Activated CD8-positive, alpha-beta memory T cell treated with anti-CD3 and anti-CD28 coated beads for 48 hours (primary cell): ENCODE data around the gene PSMA6.
"Not testable (repeated sequence)": the region's sequence is repeated elsewhere in the genome, so short reads cannot be mapped to it uniquely, and the experiment has no call there.

Experiments used
- DNase-seq, 3 experiments: peaks; one replicate each; pipeline ENCODE4 v3.0.0-alpha.2; 2020; ENCODE audit warnings: low read depth in 2 of 3, low spot score in 2 of 3

Gene PSMA6

DNA sequence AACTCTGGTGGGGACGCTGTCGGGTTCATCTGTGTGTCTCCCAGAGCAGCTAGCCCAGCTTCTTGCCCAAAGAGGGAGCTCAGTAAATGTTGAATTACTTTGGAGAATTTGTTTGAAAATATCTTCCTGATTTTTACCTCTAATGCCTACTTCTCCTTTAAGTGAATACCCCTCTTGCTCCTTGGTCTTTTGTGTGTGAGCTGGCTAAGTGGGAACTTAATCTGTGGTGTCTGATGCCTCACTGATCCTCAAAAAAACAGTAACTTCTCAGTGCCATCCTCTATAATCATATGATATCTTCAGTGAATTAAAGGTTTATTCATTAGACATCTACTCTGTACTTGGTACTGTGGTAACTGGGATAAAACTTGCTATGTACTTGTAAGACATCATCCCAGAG, 7.7 kb upstream of the PSMA6 start:
- DNase-seq, result no peak

DNA sequence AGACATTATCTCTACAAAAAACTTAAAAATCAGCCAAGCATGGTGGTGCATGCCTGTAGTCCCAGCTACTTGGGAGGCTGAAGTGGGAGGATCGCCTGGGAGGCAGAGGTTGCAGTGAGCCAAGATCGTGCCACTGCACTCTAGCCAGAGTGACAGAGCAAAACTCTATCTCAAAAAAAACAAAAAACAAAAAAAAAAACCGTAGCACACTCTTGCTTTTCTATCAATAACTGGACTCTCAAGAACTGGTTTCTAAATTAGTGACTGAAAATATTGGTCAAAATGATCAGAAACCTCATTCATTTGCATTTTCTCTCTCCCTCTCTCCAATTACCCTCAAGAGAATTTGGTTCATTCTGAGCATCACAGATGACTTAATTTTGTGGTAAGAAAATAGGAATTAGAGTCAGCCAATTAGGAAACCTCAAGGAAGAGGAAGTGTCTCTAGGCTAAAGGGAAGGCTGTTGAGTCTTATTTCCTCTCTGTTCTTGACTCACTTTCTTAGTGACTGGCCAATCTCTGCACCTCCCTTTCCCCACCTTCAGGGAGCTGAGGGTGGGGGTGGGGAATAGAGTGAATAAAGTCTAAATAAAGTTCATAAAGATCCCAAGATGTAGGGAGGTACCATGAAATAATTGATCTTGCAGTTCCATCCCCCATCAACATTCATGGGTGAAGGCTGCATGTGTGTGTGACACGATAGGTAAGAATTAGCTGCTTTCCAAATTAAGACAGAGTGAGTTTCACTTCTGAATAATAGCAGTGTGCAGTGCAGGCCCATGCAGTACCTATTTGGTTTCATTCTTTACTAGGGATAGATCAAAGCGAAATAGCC, 6.8 kb upstream of the PSMA6 start:
- DNase-seq, result no peak

DNA sequence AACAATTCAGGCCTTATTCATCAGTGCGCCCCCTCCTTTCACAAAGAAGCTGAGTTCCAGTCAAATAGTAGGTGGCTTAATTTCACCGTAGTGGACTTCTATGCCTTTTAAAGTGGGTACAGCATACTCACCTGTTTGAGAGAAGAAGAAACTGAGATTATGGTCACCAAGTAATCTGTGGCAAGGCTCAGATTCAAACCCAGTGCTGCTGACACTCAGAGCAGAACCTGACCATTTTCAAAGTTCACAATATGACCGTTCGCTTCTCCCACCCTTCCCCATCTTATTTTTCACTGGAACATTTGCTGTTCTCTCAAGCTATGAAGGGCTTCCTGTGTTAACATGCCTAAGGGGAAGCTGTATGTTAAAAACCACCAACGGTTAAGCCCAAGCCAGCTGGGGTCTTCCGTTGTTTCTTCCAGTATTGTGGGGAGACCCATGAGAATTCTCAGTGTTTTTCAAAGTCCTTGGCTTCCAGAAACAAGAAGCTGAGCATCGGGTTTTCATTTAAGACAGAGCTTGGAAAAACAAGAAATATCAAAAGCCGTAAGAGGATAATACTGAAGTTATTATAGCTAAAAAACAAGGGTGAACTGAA, 6.1 kb upstream of the PSMA6 start:
- no peak for DNase-seq

DNA sequence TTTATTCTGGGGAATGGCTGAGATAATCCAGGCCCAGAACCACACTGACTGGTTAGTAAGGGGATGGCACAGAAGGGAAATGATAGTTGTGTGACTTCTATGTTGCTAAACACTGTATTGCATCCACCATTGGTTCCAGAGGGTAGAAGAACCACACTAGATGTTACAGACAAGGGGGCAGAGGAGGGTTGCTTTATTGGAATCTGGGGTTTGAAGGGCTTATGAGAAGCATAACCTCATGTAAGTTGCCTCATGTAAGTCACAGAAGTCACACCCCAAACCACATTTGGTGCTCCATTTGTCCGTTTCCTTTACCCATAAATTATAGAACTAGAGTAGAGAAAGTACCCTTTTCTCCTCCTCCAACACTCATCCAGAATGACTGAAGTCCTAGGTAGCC, 5.5 kb upstream of the PSMA6 start:
- no peak for DNase-seq

DNA sequence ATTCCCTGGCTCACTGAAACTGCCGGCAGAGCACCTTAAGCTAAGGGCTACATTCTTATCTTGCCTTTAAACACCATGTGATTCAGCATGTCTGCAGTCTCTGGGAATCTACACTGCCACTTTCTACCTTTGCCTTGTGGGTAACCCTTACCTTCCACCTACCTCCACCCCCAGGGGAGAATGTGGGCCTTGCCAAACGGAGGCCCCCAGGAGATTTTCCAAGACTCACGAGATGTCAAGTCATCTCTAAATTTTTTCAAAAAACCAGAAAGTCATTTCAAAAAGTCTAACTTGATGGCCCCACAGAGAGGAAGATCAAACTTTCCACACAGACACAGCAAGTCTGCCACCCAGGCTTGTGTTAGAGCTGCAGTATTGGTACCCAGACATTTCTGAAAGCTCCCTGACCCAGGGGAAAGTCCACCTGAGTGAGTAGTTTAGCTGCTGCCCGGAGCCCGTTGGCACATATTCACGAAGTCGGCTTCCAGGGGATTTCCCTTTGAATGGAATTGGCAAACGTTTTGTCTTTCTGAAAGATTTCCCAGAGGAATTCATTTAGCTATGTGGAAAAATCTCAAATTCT, 4.7 kb upstream of the PSMA6 start:
- peak in 1 of 3 experiments; percentile 33 for DNase-seq

DNA sequence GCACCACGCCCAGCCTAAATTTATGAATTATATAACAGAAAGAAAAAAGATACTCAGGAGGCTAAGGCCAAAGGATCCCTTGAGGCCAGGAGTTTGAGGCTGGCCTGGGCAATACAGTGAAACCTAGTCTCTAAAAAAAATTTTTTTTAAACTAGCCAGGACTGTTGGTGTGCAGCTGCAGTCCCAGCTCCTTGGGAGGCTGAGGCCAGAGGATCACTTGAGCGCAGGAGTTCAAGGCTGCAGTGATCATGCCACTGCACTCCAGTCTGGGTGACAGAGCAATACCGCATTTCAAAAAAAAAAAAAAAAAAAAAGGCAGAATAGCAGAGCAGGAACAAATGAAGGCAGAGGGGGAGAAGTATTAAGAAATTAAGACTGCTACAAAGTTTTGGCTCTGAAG, 2.6 kb upstream of the PSMA6 start:
- DNase-seq, result no peak

DNA sequence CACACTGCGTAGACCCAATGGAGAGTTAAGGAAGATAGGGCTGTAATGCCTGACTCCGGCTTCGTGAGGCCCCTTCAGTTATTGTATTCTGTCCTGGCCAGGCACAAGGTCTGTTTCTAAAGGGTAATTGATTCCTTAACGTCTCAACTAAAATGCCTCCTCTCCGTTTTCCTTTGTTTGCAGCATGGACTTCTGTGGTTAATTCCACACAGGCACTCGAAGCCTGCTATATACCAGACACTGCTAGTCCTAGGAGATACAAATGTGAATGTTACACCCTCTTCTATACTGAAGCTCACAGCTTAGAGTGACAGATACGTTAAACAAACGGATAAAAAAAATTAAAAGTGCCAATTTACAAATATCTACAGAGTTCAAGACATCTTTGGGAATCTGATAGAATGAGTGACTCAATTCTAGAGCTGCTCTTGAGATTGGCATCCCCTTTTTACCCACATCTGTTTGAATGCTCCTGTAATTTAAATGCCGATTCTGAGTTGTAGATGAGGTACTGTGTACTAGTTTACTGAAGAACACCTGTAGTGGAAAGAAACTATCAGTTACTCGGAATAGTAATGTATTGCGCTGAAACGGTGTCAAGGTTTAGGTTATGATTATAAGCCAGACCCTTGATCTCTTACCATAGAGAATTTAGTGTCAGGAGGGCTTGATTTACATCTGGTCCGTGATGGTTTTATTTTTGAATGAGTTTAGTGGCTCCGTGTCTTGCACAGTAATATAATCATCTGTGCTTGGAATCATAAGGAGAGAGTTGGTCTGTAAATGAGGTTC, 784 bp downstream of the PSMA6 start:
- DNase-seq, result no peak

DNA sequence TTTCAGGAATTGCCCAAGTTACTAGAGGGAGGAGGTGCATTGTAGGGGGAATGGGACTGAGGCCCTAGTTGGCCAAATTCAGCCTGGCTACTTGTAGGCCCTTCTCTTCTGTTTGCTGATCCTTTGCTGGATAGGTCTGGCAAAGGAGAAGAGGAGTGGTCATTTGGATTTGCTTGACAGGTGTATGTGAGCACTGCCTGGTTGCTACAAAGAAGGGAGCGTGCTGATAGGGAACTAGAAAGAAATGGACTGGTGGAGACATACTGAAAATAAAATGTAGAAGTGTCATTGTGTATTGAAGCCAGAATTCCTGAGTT, 3.6 kb downstream of the PSMA6 start:
- no peak for DNase-seq

DNA sequence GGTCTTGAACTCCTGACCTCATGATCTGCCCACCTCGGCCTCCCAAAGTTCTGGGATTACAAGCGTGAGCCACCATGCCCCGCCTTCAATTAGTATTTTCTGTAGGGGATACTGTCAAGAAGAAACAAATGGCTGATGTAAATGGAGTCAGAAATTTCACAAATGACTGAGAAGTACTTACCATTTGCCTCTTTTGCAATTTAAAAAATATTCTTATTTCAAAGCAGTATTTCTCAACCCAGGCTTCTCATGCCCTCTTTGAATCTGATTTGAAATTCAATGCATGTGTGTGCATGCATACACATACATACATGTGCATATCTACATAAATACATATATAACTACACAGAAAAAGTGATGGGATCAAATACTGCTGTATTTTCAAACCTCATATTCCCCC, 4.4 kb downstream of the PSMA6 start:
- no peak for DNase-seq

DNA sequence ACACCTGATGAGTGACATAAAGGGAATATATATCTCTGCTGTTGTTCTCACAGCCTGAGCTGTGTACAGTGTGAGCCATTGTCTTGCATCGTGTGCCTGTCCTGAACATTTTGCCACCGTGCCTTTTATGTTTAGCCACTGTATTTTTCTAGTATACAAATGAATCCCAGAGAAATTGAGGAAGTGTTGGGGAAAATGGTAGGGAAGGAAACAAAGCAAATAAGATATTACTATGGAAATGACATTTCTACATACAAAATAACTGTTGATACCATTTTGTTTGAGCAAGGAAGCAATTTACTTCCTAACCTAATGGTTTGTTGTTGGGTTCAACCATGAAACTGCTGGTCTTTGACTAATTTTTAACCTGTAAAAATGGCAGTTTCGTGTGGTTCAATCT, 5.5 kb downstream of the PSMA6 start:
- no peak for DNase-seq

DNA sequence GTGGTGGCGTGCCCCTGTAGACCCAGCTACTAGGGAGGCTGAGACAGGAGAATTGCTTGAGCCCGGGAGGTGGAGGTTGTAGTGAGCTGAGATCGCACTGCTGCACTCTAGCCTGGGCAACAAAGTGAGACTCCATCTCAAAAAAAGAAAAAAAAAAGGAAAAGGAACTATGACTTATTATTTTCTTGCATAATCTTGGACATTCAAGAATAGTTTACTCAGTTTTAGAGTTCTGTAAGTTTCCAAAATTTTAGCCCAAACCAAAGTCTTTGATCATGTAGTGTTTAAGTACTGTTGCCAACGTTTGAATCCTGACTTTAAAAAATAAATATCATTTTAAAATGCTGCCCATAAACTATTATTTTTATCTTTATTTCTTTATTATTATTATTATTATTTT, 6.2 kb downstream of the PSMA6 start:
- DNase-seq, result no peak

DNA sequence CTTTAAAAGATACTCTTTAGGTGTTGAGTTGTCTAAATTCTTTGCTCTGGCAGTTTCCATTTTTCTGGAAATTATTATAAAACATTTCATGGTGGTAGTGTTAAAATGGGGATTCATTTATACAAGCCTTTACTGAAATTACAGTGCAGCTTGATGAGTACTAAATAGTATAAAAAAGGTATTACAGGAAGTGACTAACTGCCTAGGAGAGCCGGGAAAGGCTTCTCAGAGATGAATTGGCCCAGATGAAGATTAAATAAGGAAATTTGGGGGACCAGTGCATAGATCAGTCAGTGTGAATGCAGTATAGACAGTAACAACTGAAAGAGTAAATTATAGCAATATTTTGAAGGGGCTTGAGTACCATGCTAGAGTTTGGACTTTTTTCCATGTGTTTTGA, 7.5 kb downstream of the PSMA6 start:
- no peak for DNase-seq

DNA sequence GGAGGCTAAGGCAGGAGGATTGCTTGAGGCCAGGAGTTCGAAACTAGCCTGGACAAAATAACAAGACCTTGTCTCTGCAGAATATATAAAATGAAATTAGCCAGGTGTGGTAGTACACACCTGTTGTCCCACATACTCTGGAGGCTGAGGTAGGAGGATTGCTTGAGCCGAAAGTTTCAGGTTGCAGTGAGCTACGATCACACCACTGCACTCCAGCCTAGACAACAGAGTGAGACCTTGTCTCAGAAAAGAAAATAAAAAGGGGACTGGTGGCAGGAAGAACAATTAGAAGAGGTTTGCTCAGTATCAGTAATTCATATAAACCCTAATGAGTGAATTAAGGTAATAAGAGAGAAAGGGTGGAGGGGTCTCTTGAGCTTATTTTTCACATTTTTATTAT, 8.0 kb downstream of the PSMA6 start:
- no peak for DNase-seq

DNA sequence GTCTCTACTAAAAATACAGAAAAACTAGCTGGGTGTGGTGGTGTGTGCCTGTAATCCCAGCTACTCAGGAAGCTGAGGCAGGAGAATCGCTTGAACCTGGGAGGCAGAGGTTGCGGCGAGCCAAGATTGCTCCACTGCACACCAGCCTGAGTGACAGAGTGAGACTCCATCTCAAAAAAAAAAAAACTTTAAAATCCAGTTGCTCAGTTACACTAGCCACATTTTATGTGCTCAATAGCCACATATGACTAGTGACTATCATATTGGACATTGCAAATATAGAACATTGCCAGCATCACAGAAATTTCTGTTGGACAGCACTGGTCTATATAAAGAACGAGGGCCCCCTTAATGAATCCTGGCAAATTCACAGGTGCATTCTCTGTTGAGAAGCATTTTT, 9.2 kb downstream of the PSMA6 start:
- DNase-seq, result not testable (repeated sequence)

DNA sequence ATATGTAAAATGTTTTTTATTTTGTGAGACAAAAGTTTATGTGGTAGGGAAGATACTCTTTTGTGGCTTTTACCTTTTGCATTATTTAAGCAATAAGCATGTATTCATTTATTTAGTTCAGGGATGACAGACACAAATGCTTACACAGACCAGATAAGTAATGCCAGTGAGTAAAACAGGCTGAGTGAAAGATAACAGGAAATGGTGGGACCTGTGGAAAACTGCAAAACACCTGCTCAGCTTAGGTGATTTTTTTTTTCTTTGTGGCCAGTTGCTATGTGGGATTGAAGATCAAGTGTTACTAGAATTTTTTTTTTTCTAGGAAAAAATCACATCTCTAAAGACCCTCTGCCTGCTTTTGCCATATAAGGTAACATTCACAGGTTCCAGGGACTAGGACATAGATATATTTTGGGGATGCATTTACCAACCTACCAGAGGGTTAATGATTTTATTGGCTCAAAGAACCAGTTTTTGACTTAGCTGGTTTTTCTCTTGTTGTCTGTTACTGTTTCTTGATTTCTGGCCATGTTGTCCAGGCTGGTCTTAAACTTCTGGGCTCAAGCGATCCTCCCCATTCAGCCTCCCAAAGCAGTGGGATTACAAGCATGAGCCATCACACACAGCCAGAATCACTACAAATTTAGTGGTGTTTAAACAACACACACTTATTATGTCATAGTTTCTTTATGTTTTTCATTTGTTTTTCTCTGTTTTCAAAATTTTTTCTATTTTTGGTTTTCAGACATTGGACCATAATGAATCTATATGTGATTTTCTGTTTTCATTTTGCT, 9.8 kb downstream of the PSMA6 start:
- no peak for DNase-seq

DNA sequence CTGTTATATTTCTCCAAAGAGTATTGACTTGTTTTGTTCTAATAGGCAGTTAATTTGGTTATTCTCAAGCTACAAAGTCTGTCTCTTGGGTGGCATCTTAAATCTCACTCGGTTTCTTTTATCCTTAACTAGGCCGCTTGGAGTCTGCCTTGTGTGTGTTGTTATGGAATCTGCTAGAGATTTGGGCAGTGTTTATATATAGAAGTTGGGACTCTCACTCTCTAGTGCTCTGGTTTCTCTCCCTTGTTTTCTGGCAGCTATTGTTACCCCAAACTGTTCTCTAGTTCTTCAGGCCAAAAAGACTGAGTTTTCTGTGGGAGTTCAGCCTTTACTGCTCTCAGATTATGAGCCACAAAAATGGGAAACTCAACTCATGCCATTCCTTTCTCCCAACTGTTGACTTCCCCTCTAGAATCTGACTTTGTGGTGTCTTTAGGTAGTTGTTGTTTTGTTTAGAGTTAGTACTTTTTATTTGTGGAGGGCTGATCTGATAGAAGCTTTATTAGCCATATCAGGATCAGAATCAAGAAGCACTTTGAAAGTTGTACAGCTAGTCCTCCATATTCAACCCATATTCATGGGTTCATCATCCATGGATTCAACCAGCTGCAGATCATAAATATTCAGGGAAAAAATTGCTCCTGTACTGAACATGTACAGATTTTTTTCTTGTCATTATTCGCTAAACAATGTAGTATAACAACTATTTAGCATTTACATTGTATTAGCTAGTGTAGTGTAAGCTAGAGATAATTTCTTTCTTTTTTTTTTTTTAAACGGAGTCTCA, 11.2 kb downstream of the PSMA6 start:
- DNase-seq, result no peak

DNA sequence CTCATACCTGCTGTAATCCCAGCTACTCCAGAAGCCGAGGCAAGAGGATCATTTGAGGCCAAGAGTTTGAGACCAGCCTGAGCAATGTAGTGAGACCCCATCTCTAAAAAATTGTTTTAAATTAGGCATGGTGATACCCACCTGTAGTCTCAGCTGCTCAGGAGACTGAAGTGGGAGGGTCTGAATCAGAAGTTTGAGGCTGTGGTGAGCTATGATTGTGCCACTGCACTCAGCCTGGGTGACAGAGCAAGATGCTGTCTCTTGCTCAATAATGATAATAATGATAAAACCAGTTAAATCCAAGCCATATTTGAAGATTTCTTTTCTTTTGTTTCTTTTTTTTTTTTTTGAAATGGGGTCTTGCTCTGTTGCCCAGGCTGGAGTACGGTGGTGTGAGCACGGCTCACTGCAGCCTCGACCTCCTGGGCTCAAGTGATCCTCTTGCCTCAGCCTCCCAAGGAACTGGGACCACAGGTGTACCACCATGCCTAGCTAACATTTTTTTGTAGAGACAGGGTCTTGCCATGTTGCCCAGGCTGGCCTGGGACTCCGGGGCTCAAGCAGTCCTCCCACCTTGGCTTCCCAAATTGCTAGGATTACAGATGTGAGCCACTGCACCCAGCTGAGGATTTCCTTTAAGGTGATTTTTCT, 12.8 kb downstream of the PSMA6 start:
- no peak for DNase-seq

DNA sequence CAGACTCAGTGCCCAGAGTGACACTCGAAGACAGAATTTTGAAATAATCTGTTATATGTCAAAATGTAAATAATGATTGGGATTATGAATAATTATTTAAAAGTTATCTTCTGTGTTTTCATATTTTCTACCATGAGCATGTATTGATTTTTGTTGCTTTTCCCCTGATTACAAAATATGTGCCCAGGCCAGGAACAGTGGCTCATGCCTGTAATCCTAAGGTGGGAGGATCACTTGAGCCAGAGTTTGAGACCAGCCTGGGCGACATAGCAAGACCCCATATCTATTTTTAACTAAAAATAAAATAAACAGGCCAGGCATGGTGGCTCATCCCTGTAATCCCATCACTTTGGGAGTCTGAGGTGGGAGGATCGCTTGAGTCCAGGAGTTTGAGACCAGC, 13.5 kb downstream of the PSMA6 start:
- DNase-seq, result no peak

DNA sequence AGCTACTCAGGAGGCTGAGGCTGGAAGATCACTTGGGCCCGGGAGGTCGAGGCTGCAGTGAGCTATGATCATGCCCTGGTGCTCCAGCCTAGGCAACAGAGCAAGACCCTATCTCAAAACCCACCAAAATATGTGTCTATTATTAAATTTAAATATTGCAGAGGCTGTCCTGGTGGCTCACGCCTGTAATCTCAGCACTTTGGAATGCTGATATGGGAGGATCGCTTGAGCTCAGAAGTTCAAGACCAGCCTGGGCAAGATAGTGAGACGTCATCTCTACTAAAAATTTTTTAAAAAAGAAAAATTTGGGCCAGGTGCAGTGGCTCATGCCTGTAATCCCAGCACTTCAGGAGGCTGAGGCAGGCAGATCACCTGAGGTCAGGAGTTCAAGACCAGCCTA, 13.9 kb downstream of the PSMA6 start:
- no peak for DNase-seq

DNA sequence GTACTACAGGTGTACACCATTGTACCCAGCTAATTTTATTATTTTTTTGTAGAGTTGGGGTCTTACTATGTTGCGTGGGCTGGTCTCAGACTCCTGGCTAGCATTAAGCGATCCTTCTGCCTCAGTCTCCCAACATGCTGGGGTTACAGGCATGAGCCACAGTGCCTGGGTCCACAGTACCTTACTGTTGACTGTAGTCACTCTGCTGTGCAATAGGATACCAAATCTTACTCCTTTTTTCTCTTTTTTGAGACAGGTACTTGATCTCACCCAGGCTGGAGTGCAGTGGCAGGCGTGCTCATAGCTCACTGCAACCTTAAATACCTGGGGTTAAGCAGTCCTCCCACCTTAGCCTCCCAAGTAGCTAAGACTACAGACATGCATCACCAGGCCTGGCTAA, 25.6 kb downstream of the PSMA6 start:
- DNase-seq, result no peak
